H1 (cell line): ENCODE data around the gene ARID1B. TPM values are rescaled to one million over a fixed set of nuclear protein-coding genes. Genes with fewer than 3 reads are reported as not detected.

Experiments
- CTCF ChIA-PET: fragments of 300-600 bp; sonication (Branson Sonifier 250); formaldehyde crosslinking; loops from one replicate; lab custom pipeline; 2021; ENCODE audit not compliant: partially characterized antibody; lab: Charles Lee
- POLR2A ChIA-PET: fragments of 300-600 bp; sonication (Branson Sonifier 250); formaldehyde crosslinking; loops from one replicate; lab custom pipeline; 2021; ENCODE audit warnings: inconsistent platforms; ENCODE audit not compliant: partially characterized antibody; lab: Charles Lee
- DNase-seq, 2 experiments: peaks; one replicate each; pipeline versions ENCODE4 v3.0.0 to v3.0.0-alpha.2; 2010 to 2022; ENCODE audit warnings: low spot score in 2 of 2, low read depth in 1 of 2, mixed read lengths in 1 of 2
- FAIRE-seq: peaks from 2 replicates; lab custom pipeline; 2011; peaks lifted over from hg19 to GRCh38; lab: Jason Lieb, UNC
- H2AFZ ChIP-seq: 2 replicates; pipeline ENCODE4 v1.8.1; 2012; ENCODE audit warnings: low read length, inconsistent platforms
- H2AK5ac ChIP-seq: 2 replicates; pipeline ENCODE4 v1.6.1; 2013; ENCODE audit warnings: low read depth, low read length
- H2BK120ac ChIP-seq: replicated peaks from 2 replicates; pipeline ENCODE3; 2013; ENCODE audit warnings: low read depth, low read length, inconsistent platforms
- H2BK12ac ChIP-seq: 2 replicates; pipeline ENCODE4 v1.6.1; 2013; ENCODE audit warnings: low read depth, low read length
- H2BK15ac ChIP-seq: 2 replicates; pipeline ENCODE4 v1.6.1; 2013; ENCODE audit warnings: low read length
- H2BK20ac ChIP-seq: 2 replicates; pipeline ENCODE4 v1.6.1; 2013; ENCODE audit warnings: low read length
- H2BK5ac ChIP-seq: 2 replicates; pipeline ENCODE4 v1.6.1; 2013; ENCODE audit warnings: low read depth, low read length
- H3K14ac ChIP-seq: 2 replicates; pipeline ENCODE4 v1.6.1; 2013; ENCODE audit warnings: inconsistent platforms; ENCODE audit not compliant: insufficient read length
- H3K18ac ChIP-seq: 2 replicates; pipeline ENCODE4 v1.6.1; 2013; ENCODE audit warnings: low read length; ENCODE audit errors: extremely low read depth
- H3K23ac ChIP-seq: 2 replicates; pipeline ENCODE4 v1.6.1; 2013; ENCODE audit warnings: inconsistent platforms; ENCODE audit not compliant: insufficient read length
- H3K23me2 ChIP-seq: 2 replicates; pipeline ENCODE4 v1.6.1; 2013; ENCODE audit warnings: low read depth, low read length
- H3K27ac ChIP-seq: 2 replicates; pipeline ENCODE4 v1.6.1; 2011; ENCODE audit warnings: low read depth, low read length, inconsistent platforms
- H3K27me3 ChIP-seq, 4 experiments: replicated peaks in 1 of 4; 1 replicate in 1 of 4; 2 replicates in 3 of 4; pipeline versions ENCODE4 v1.6.1 to v1.8.1; 2011 to 2013; ENCODE audit warnings: low read length in 3 of 4, mild to moderate bottlenecking in 3 of 4, inconsistent platforms in 2 of 4, mixed read lengths in 2 of 4, moderate library complexity in 1 of 4; ENCODE audit not compliant: control insufficient read depth in 3 of 4, insufficient read depth in 3 of 4; ENCODE audit errors: extremely low read depth in 1 of 4
- H3K36me3 ChIP-seq, 4 experiments: 2 replicates each; pipeline versions ENCODE4 v1.6.1 to v1.8.1; 2011 to 2013; ENCODE audit warnings: mild to moderate bottlenecking in 4 of 4, low read length in 3 of 4, moderate library complexity in 2 of 4, control low read depth in 1 of 4, inconsistent platforms in 1 of 4; ENCODE audit not compliant: insufficient read depth in 4 of 4, control insufficient read depth in 2 of 4
- H3K4ac ChIP-seq: replicated peaks from 2 replicates; pipeline ENCODE3; 2013; ENCODE audit warnings: low read length, low read depth, mixed read lengths, inconsistent platforms; ENCODE audit not compliant: insufficient read length
- H3K4me1 ChIP-seq, 4 experiments: replicated peaks in 1 of 4; 1 replicate in 1 of 4; 2 replicates in 3 of 4; pipeline versions ENCODE4 v1.6.1 to v1.8.1; 2011 to 2013; ENCODE audit warnings: low read length in 3 of 4, inconsistent platforms in 2 of 4, mixed read lengths in 1 of 4; ENCODE audit not compliant: insufficient read depth in 4 of 4, control insufficient read depth in 3 of 4
- H3K4me2 ChIP-seq, 2 experiments: 2 replicates each; pipeline versions ENCODE4 v1.6.1 to v1.8.1; 2011 to 2013; ENCODE audit warnings: low read depth in 2 of 2, low read length in 2 of 2, control low read depth in 1 of 2, inconsistent platforms in 1 of 2, mild to moderate bottlenecking in 1 of 2; ENCODE audit not compliant: insufficient read depth in 1 of 2
- H3K4me3 ChIP-seq, 4 experiments: fragments of 200-600, 300-600 bp in 1 of 4; sonication (generic), shearing (Covaris generic), sonication (Bioruptor Twin) in 1 of 4; 2 replicates each; pipeline versions ENCODE4 v1.5.1 to v1.8.1; 2011 to 2016; ENCODE audit warnings: low read length in 4 of 4, low read depth in 3 of 4, control low read depth in 2 of 4, inconsistent platforms in 2 of 4, mild to moderate bottlenecking in 2 of 4, mixed read lengths in 1 of 4, moderate library complexity in 1 of 4; ENCODE audit not compliant: insufficient read depth in 2 of 4; ENCODE audit errors: extremely low read depth in 1 of 4
- H3K56ac ChIP-seq: replicated peaks from 2 replicates; pipeline ENCODE3; 2013; ENCODE audit warnings: low read depth, mild to moderate bottlenecking, mixed read lengths, low read length, inconsistent platforms; ENCODE audit not compliant: insufficient read length
- H3K79me1 ChIP-seq: 2 replicates; pipeline ENCODE4 v1.6.1; 2013; ENCODE audit warnings: low read depth, low read length, control low read depth
- H3K79me2 ChIP-seq, 2 experiments: 2 replicates each; pipeline versions ENCODE4 v1.6.1 to v1.8.1; 2012 to 2013; ENCODE audit warnings: low read length in 2 of 2, mild to moderate bottlenecking in 2 of 2, inconsistent platforms in 1 of 2; ENCODE audit not compliant: insufficient read depth in 2 of 2, control insufficient read depth in 1 of 2
- H3K9ac ChIP-seq, 4 experiments: replicated peaks in 1 of 4; 1 replicate in 1 of 4; 2 replicates in 3 of 4; pipeline versions ENCODE4 v1.6.1 to v1.8.1; 2011 to 2013; ENCODE audit warnings: low read depth in 3 of 4, low read length in 3 of 4, control low read depth in 2 of 4, mild to moderate bottlenecking in 2 of 4, moderate library complexity in 2 of 4, inconsistent platforms in 1 of 4; ENCODE audit errors: extremely low read depth in 1 of 4
- H3K9me3 ChIP-seq, 2 experiments: 2 replicates each; pipeline versions ENCODE4 v1.6.1 to v1.8.1; 2012 to 2013; ENCODE audit warnings: mild to moderate bottlenecking in 2 of 2, moderate library complexity in 2 of 2, control low read depth in 1 of 2, inconsistent platforms in 1 of 2, low read depth in 1 of 2, low read length in 1 of 2, mixed read lengths in 1 of 2; ENCODE audit not compliant: insufficient read depth in 2 of 2
- H4K20me1 ChIP-seq, 2 experiments: replicated peaks in 1 of 2; 2 replicates each; pipeline versions ENCODE3 to v1.8.1; 2011 to 2013; ENCODE audit warnings: inconsistent platforms in 2 of 2, low read length in 2 of 2, mild to moderate bottlenecking in 1 of 2; ENCODE audit not compliant: insufficient read depth in 2 of 2, control insufficient read depth in 1 of 2
- H4K5ac ChIP-seq: 2 replicates; pipeline ENCODE4 v1.6.1; 2013; ENCODE audit warnings: low read length, low read depth, mixed read lengths, inconsistent platforms; ENCODE audit not compliant: insufficient read length
- H4K8ac ChIP-seq: 2 replicates; pipeline ENCODE4 v1.8.0; 2013; ENCODE audit warnings: mild to moderate bottlenecking, moderate library complexity, low read length, inconsistent platforms; ENCODE audit not compliant: insufficient read depth; ENCODE audit errors: extremely low read depth
- H4K91ac ChIP-seq: replicated peaks from 2 replicates; pipeline ENCODE3; 2013; ENCODE audit warnings: low read length, mixed read lengths, inconsistent platforms; ENCODE audit not compliant: insufficient read length
- ATF2 ChIP-seq: IDR thresholded peaks from 2 replicates; pipeline ENCODE4 v1.6.1; 2012; ENCODE audit warnings: low read length, inconsistent platforms
- CHD2 ChIP-seq: IDR thresholded peaks from 2 replicates; pipeline ENCODE4 v1.6.1; 2012; ENCODE audit warnings: low read length, improper control_type of control experiment
- E2F6 ChIP-seq: IDR thresholded peaks from 2 replicates; pipeline ENCODE4 v1.6.1; 2012; ENCODE audit warnings: inconsistent platforms
- HDAC2 ChIP-seq, 2 experiments: fragments of 300-600 bp in 1 of 2; sonication (generic) in 1 of 2; IDR thresholded peaks; 2 replicates each; pipeline ENCODE4 v1.6.1; 2011 to 2012; ENCODE audit warnings: low read depth in 2 of 2, low read length in 2 of 2, mild to moderate bottlenecking in 2 of 2, moderate library complexity in 2 of 2, borderline replicate concordance in 1 of 2, inconsistent platforms in 1 of 2
- WGBS, 2 experiments: shearing (Covaris generic) in 1 of 2; methylation state at CpG; one replicate each; pipeline versions ENCODE4 v1.1.6 to v1.1.7; 2013 to 2015; ENCODE audit warnings: low lambda C conversion rate in 2 of 2, mixed read lengths in 2 of 2, inconsistent platforms in 1 of 2, low coverage in 1 of 2, missing lambda C conversion rate in 1 of 2; ENCODE audit not compliant: insufficient replicate concordance in 2 of 2, insufficient coverage in 1 of 2, insufficient read length in 1 of 2; ENCODE audit errors: extremely low coverage in 1 of 2, missing lambda C conversion rate in 1 of 2; 5-methylcytosine and 5-hydroxymethylcytosine counted together
- polyA plus RNA-seq, 7 experiments: library from polyadenylated mRNA; depleted of rRNA in 3 of 7; stranded (reverse) in 5 of 7; unstranded in 2 of 7; fragments of >200 nt in 5 of 7; fragments of 200-250 nt in 2 of 7; gene quantifications; 1 replicate in 5 of 7; 2 replicates in 1 of 7; 4 replicates in 1 of 7; pipeline versions ENCODE4 v1.2.1 to v1.2.3, GENCODE V29; 2011 to 2013; ENCODE audit warnings: missing spikeins in 2 of 7, mixed read lengths in 2 of 7
- total RNA-seq: library from RNA; stranded (reverse); fragmentation: NEBNext Ultra II Directional; extraction: Animal tissue kit (Norgen Biotek cat#: 25700); gene quantifications from 2 replicates; pipeline ENCODE4 v1.2.1, GENCODE V29; 2021

ARID1B gene
- total and polyA plus RNA-seq, 2 of the 8 experiments (the other 6 are each of a cell fraction or from before 2014, with no cell fraction given): 24.3 to 70.3 TPM

- ChIA-PET POLR2A (no interaction called here), CTCF (interaction anchor here (0.6 to 1.6 kb wide), 3 partner anchors 14 to 193 kb away, joined by 3 to 4 read pairs (median 3); no protein-coding TSS in a partner anchor)
- Histone ChIP-seq H2BK20ac (no peak overlapping the region), H4K8ac (no peak overlapping the region), H2BK120ac (no peak overlapping the region), H3K36me3 (no peaks in the 10 kb centered on the region), H3K18ac (no peak overlapping the region), H4K5ac (no peak overlapping the region), H3K14ac (no peak overlapping the region), H2BK5ac (no peak overlapping the region), H3K23ac (no peak overlapping the region), H3K4me2 (no peak overlapping the region), H2AFZ (no peak overlapping the region), H3K9me3 (no peaks in the 10 kb centered on the region), H2AK5ac (no peak overlapping the region), H4K91ac (no peak overlapping the region), H4K20me1 (peaks cover 0 to 1% of the 10 kb centered on the region in 2 experiments), H2BK12ac (no peak overlapping the region), H3K4ac (no peak overlapping the region), H3K56ac (no peak overlapping the region), H3K27me3 (no peaks in the 10 kb centered on the region), H3K4me1 (peaks cover 7 to 14% (median 11%) of the 10 kb centered on the region in 4 experiments; a peak in 6 of 7 replicates), H3K27ac (no peak overlapping the region), H3K79me1 (peaks cover 3% of the 10 kb centered on the region; the same call in 1 of the 2 replicates), H3K4me3 (no peak overlapping the region), H3K79me2 (peaks cover 2 to 30% of the 10 kb centered on the region in 2 experiments; a peak in 2 of 4 replicates), H3K9ac (no peak overlapping the region), H2BK15ac (no peak overlapping the region)
- WGBS, 2 experiments: 88% methylated on average over 7 of the region's 7 CpGs; no CpG with 5 or more reads in 1 of the 2 experiments
- DNase-seq: no peak
- no peak for FAIRE-seq
- TF ChIP-seq CHD2 (no peak), HDAC2 (IDR thresholded peaks at IDR 0.05; ENCODE audit: borderline replicate concordance in 1 of 2, low read depth in 2 of 2, low read length in 2 of 2) (no peak), E2F6 (no peak), ATF2 (no peak)
- TF ChIP-seq, all 59 proteins: peak for 0
- H3K23me2 ChIP-seq: no peaks in the 10 kb centered on the region
Observed at GRCh38 chr6:157040191-157040590, 263.0 kb downstream of the ARID1B start.
